AG09319 (cell line): ENCODE measurements around the gene GSG1.
"Not testable (repeated sequence)": the region's sequence is repeated elsewhere in the genome, so short reads cannot be mapped to it uniquely, and the experiment has no call there.

ENCODE experiments used
- DNase-seq: peaks from one replicate; pipeline ENCODE4 v3.0.0-alpha.2; 2010; ENCODE audit warnings: low read depth; ENCODE audit errors: extremely low read depth
- TF ChIP-seq, protein P1 (sequence below): IDR thresholded peaks from 2 replicates; pipeline ENCODE4 v1.5.1; 2011; ENCODE audit warnings: low read depth, mild to moderate bottlenecking, inconsistent platforms, low read length, moderate library complexity

The GSG1 gene

DNA sequence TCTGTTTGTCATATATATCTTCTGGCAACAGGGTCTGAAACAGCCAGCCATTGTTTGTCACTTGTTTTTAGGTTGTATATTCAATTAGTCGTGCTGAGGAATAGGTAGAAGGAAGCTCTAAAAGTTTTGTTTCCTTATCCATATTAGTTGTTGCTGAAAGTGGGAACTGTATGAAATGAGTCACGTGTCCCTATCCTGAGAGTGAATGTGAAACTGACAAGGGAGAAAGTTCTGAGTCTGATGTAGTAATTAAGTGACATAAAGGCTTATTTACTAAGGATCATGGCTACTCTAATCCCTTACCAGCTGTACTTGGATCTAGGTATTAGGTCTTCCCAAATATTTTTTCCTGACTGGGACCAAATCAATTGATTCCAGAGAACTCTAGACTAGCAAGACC, 42.9 kb downstream of the GSG1 start:
- no peak for DNase-seq
- TF ChIP-seq, protein P1, sequence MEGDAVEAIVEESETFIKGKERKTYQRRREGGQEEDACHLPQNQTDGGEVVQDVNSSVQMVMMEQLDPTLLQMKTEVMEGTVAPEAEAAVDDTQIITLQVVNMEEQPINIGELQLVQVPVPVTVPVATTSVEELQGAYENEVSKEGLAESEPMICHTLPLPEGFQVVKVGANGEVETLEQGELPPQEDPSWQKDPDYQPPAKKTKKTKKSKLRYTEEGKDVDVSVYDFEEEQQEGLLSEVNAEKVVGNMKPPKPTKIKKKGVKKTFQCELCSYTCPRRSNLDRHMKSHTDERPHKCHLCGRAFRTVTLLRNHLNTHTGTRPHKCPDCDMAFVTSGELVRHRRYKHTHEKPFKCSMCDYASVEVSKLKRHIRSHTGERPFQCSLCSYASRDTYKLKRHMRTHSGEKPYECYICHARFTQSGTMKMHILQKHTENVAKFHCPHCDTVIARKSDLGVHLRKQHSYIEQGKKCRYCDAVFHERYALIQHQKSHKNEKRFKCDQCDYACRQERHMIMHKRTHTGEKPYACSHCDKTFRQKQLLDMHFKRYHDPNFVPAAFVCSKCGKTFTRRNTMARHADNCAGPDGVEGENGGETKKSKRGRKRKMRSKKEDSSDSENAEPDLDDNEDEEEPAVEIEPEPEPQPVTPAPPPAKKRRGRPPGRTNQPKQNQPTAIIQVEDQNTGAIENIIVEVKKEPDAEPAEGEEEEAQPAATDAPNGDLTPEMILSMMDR: no peak

DNA sequence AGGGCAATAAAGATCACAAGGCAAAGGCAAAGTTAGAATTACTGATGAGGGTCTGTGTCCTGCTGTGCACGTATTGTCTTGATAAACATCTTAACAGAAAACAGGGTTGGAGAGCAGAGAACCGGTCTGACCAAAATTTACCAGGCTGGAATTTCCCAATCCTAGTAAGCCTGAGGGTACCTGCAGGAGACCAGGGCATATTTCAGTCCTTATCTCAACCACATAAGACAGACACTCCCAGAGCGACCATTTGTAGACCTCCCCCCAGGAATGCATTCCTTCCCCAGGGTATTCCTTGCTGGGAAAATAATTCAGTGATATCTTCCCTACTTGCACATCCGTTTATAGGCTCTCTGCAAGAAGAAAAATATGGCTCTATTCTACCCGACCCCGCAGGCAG, 49.9 kb downstream of the GSG1 start:
- DNase-seq: not testable (repeated sequence)

DNA sequence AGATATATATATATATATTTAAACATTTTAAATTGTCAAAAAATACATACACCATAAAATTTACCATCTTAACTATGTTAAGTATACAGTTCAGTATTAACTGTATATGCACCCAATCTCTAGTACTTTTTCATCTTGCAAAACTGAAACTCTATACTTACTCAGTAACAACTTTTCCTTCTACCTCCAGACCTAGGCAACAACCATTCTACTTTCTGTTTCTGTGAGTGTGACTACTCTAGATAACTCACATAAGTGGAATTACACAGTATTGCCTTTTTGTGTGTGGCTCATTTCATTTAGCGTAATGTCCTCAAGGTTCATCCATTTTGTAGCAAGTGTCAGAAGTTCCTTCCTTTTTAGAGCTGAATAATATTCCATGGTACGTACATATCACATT, 51.0 kb downstream of the GSG1 start:
- no peak for DNase-seq
- TF ChIP-seq, protein P1: no peak

DNA sequence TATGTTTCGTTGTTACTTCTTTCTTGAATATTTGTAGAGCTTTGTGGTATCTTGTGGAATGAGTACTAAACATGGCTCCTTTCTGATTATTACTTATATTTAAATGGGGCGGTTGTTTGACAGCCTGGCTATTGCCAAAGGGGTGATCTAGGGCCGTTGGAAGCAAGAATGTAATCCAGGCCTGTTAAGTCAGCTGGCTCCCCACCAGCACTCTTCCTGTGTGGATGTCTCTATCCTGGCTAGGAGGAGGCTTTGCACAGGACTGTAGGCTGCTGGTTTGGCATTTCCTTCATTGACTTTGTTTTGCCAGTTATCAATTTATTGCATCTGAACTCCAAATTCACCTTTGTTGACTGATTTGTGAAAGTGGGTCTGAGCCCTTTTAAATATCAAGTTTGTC, 53.7 kb downstream of the GSG1 start:
- TF ChIP-seq, protein P1: no peak
- no peak for DNase-seq

DNA sequence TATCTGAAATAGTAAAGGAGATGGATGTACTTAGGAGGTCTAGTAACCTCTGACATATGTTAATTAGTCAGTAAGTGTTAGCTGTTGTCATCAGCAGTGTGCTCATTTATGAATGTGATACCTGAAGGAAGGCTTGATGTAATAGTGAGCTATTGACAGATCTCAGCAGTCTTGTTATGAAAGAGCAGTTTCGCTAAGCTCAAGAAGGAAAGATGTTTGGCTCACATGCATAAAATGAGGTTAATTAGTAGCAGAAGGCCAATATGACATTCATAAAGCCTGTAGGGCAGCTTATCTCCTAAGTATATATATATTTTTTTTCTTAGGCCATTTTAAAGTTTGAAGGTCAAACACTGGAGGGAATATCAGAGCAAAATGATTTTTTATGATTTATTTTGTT, 56.5 kb downstream of the GSG1 start:
- no peak for DNase-seq
- TF ChIP-seq, protein P1: no peak

DNA sequence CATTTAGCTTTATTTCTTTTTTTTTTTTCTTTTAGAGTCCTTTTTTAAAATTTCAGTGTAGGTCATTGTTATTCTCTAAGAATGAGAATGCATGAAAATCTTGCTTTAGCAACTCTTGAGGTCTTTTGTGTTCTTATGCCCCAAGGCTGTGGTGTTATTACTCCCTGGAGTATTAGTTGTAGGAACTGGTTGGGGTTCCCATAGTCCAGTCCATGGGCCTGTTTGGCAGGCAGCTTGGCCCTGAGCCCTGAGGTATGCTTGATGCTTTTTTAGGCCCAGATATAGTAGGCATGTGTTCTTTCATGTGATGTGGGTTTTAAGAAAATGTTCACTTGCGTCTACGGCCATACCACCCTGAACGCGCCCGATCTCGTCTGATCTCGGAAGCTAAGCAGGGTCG, 57.7 kb downstream of the GSG1 start:
- no peak for DNase-seq

DNA sequence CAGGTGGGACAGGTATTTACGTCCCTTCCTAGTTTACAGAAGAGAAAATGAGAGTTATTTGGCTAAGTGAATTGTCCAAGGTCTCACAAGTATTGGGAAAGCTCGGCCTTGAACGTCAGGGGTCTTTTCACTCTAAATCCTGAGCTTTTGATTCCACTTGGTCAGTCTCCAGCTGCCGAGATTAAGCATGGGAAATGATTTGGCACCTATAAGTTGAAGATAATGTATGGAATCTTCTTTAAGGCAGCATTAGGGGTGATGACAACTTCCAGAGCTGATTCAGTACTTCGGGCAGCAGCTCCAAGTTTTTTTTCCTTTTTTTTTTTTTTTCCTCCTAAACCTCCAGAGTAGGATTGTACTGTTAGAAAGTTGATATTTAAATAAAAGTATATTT, 58.6 kb downstream of the GSG1 start:
- DNase-seq: no peak
- TF ChIP-seq, protein P1: no peak

More for the DNA sequence above, 57.7 kb downstream of the GSG1 start:
- TF ChIP-seq, protein P1: no peak

DNA sequence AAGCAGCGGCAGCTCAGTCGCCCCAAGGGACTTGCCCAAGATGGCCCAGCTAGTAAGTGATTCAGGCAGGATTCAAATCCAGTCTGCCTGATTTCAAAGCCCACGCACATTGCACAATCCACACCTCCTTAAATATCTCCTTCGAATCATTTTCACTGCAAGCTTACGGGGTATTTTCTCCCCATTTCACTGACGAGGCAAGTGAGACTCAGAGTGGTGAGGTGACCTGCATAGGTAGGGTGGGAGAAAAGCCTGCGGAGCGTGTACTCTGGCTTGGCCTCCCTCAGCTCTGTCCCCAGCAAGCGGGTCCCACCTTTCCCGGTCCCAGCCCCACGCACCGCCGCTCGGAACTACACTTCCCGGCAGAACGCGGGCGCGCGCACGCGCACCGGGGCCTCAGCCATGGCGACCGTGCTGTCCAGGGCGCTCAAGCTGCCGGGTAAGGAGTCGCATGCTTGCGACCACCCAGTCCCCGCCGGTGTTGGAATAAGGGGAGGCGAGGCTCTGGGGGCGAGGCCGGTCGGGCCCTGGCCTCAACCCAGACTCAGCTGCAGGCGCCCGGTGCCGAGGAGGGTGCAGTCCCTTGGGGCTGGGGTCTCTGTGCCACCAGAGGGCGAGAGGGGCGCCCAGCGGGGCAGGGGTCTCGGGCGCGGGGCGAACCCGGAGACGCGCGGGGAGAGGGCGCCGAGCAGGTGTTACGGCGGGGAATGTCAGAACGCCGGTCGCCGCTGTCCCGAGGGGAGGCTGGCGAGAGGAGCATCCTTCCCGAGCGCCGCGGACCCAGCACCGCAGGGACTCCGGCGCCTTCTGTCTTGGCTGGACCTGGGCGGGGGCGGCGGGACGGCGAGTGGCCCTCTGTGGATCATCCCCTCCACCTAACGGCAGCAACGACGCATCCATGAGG, 59.2 kb downstream of the GSG1 start, which contains the start of gene FAM234B:
Gene FAM234B, plus strand, starts transcription at position 380 of the 904 bp plus-strand sequence. Its CDS starts 23 bp downstream, at position 403.
- TF ChIP-seq, protein P1: peak; percentile 11
- no peak for DNase-seq
